ENCODE measurements around the gene HOXC13.

HOXC13 gene

DNA sequence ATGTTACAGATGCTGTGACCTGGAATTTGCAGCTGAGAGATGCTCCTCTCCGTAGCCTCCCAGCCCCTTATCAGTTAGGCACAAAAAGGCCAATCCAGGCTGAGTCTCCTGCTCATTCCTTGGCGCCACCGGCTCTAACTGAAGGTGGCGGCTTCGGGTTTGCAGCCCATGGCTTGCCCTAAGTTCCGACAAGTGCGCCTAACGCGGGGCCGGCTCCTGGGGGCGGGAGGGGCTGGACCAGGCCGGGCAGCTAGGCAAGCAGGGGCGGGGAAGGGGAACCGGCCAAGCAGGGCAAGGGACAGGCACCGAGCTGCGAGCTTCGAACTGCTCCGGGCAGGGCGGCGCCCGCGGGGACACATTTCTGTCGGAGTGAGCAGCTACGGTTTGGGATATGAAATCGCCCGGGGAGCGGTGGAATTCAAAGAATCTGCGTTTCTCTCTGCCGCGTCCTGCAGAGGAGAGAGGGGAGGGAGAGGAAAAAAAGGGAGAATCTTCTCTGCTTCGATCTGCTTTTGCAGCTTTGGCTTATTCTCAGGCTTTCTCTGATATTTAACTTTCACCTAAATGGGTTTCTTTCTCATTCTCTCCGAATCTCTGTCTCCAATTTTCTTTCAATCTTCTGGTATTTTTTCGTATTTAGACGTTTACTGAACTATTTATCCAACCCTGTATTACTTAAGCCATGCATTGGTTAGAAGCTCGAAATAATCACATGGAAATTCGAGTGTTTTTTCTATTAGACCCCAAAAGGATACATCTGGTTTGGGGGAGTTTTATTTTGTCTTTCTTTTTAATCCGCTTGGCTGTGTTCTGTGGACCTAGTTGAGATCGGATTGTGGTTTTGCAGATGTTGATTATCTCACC, 14.5 kb downstream of the HOXC13 start:
- no peak overlapping the region for H3K27ac Mint-ChIP-seq
- peaks cover 100% of the 10 kb centered on the region for H3K27me3 Mint-ChIP-seq (ENCODE audit: low read depth)
- TF ChIP-seq, protein P1, sequence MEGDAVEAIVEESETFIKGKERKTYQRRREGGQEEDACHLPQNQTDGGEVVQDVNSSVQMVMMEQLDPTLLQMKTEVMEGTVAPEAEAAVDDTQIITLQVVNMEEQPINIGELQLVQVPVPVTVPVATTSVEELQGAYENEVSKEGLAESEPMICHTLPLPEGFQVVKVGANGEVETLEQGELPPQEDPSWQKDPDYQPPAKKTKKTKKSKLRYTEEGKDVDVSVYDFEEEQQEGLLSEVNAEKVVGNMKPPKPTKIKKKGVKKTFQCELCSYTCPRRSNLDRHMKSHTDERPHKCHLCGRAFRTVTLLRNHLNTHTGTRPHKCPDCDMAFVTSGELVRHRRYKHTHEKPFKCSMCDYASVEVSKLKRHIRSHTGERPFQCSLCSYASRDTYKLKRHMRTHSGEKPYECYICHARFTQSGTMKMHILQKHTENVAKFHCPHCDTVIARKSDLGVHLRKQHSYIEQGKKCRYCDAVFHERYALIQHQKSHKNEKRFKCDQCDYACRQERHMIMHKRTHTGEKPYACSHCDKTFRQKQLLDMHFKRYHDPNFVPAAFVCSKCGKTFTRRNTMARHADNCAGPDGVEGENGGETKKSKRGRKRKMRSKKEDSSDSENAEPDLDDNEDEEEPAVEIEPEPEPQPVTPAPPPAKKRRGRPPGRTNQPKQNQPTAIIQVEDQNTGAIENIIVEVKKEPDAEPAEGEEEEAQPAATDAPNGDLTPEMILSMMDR (IDR thresholded peaks at IDR 0.05; ENCODE audit: unreplicated experiment in 3 of 3), result no peak
- H3K9me3 Mint-ChIP-seq, result no peaks in the 10 kb centered on the region
- no peak overlapping the region for H3K4me3 Mint-ChIP-seq
- H3K4me1 Mint-ChIP-seq, result peaks cover 6% of the 10 kb centered on the region
- H3K36me3 Mint-ChIP-seq (ENCODE audit: low read depth), result no peaks in the 10 kb centered on the region

DNA sequence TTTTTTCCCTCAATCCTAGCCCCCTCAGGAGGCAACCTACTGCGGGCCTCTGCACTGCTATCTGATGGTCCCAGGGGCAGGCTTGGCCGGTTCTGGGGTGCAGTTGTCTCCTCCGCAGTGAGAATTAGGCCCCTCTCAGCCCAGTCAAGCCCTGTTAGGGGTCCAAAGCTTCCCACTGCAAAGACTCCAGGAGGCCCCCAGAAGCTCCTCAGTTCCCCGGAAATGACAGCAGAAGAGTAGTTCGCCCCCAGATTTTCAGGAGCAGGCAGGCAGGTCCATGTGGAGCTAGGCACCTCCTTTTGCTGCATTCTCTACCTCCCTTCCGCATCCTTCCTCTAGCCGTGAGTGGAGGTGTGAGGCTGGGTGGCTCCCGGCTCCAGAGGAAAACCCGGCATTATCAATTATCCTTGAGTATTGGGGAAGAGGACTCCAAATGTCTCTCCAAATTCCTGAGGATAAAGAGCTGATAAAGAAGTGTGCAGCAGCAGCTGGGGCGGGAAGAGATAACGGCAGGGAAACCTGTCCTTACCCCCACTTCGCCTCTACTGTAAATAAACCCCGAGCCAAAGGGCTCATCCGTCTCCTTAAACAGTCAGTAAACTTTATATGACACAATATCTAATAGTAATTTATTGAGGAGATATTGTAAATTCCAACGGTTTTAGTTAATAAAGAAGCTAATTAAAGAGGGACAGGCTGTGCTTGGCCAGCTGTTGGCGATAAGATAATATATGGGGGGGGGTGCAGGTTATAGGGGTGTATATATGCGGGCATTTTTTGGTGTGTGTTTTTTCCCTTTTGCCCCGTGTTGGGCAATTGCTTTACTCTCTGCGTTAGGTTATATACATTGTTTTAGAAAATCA, 15.4 kb downstream of the HOXC13 start:
- H3K9me3 Mint-ChIP-seq, result no peaks in the 10 kb centered on the region
- H3K36me3 Mint-ChIP-seq (ENCODE audit: low read depth), result no peaks in the 10 kb centered on the region
- peaks cover 6% of the 10 kb centered on the region for H3K4me1 Mint-ChIP-seq
- H3K27me3 Mint-ChIP-seq (ENCODE audit: low read depth), result peaks cover 100% of the 10 kb centered on the region
- no peak overlapping the region for H3K4me3 Mint-ChIP-seq
- TF ChIP-seq, protein P1 (IDR thresholded peaks at IDR 0.05; ENCODE audit: unreplicated experiment in 3 of 3), result no peak
- H3K27ac Mint-ChIP-seq, result no peak overlapping the region

DNA sequence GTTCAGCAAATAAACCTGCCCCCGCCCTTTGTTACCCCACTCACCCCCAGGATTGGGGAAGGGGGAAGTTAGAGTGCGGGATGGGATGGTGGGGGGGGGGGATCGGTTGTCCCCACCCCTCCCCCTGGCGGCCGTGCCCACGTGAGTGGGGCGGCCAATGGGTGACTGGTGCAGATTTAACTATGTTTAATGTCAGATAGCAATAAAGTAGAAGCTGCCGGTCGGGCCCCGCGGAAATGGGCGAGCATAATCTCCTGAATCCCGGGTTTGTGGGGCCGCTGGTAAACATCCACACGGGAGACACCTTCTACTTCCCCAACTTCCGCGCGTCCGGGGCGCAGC, 16.0 kb downstream of the HOXC13 start, which contains the start of gene HOXC12:
Gene HOXC12, plus strand, starts transcription at position 210 of the 342 bp plus-strand sequence. Its CDS starts 27 bp downstream, at position 237.
- no peaks in the 10 kb centered on the region for H3K9me3 Mint-ChIP-seq
- H3K36me3 Mint-ChIP-seq (ENCODE audit: low read depth), result no peaks in the 10 kb centered on the region
- TF ChIP-seq, protein P1 (IDR thresholded peaks at IDR 0.05; ENCODE audit: unreplicated experiment in 3 of 3), result no peak
- peaks cover 6% of the 10 kb centered on the region for H3K4me1 Mint-ChIP-seq
- peaks cover 100% of the 10 kb centered on the region for H3K27me3 Mint-ChIP-seq (ENCODE audit: low read depth)
- H3K4me3 Mint-ChIP-seq, result no peak within 1 kb of the TSS
- H3K27ac Mint-ChIP-seq, result no peak within 1 kb of the TSS

DNA sequence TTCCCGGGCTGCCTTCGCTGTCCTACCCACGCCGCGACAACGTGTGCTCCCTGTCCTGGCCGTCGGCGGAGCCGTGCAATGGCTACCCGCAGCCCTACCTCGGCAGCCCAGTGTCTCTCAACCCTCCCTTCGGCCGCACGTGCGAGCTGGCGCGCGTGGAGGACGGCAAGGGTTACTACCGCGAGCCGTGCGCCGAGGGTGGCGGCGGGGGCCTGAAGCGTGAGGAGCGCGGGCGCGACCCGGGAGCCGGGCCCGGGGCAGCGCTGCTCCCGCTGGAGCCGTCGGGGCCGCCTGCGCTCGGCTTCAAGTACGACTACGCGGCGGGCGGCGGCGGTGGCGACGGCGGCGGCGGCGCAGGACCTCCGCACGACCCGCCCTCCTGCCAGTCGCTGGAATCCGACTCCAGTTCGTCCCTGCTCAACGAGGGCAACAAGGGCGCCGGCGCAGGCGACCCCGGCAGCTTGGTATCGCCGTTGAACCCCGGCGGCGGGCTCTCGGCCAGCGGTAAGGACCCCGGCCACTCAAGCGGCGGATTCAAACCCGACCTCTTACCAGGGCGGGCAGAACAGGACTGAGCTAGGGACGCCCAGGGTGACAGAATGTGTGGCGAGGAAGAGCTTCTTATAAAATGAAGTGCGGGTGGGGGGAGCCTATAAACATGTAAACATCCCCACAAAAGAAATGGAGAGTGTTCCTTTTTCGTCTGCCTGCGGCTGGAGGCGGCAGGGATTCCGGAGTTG, 16.6 kb downstream of the HOXC13 start:
- no peaks in the 10 kb centered on the region for H3K9me3 Mint-ChIP-seq
- peaks cover 6% of the 10 kb centered on the region for H3K4me1 Mint-ChIP-seq
- no peak overlapping the region for H3K27ac Mint-ChIP-seq
- TF ChIP-seq, protein P1 (IDR thresholded peaks at IDR 0.05; ENCODE audit: unreplicated experiment in 3 of 3), result no peak
- no peak overlapping the region for H3K4me3 Mint-ChIP-seq
- peaks cover 100% of the 10 kb centered on the region for H3K27me3 Mint-ChIP-seq (ENCODE audit: low read depth)
- H3K36me3 Mint-ChIP-seq (ENCODE audit: low read depth), result no peaks in the 10 kb centered on the region

DNA sequence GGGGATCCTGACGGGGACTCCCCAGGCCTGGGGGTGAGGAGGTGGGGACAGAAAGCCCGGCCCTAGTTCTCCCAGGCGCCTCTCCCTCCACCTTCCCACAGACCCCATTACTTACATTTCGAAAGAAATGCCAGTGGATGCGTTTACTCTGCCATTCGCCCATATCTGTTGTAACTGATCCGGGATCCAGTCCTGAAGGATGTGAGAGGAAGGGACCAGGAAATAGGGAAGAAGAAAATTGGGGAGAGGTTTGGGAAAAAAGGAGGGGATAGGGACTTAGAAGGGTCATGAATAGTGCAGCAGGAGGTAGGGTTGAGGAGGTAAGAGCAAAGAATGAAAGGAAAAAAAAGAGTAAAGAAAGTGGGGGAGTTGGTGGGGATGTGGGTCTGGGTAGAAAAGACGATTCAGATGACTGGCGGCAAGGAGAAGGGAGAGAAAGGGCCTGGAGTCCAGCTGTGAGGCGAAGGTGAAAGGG, 17.2 kb downstream of the HOXC13 start:
- no peak overlapping the region for H3K4me3 Mint-ChIP-seq
- H3K36me3 Mint-ChIP-seq (ENCODE audit: low read depth), result no peaks in the 10 kb centered on the region
- H3K4me1 Mint-ChIP-seq, result peaks cover 6% of the 10 kb centered on the region
- TF ChIP-seq, protein P1 (IDR thresholded peaks at IDR 0.05; ENCODE audit: unreplicated experiment in 3 of 3), result no peak
- H3K9me3 Mint-ChIP-seq, result no peaks in the 10 kb centered on the region
- H3K27ac Mint-ChIP-seq, result no peak overlapping the region
- peaks cover 100% of the 10 kb centered on the region for H3K27me3 Mint-ChIP-seq (ENCODE audit: low read depth)

All from nephron (organoid).